Renal cortex interstitium (tissue), 15 donors: ENCODE results near the gene EZH2. TPM values are rescaled to one million over a fixed set of nuclear protein-coding genes. Genes with fewer than 3 reads are reported as not detected.

Source experiments
- DNase-seq, 11 donors: peaks; one replicate each; pipeline ENCODE4 v3.0.0-alpha.2; 2013; ENCODE audit warnings: low read depth in 9 of 11, low spot score in 4 of 11; ENCODE audit errors: extremely low read depth in 1 of 11
- long read RNA-seq, 16 experiments: transcript quantifications; one replicate each; lab custom pipeline, GENCODE V29; 2026
- polyA plus RNA-seq, 3 donors: library from polyadenylated mRNA; unstranded; fragments of 120-200 nt; gene quantifications; one replicate each; pipeline ENCODE4 v1.2.1, GENCODE V29; 2013; ENCODE audit not compliant: insufficient read length in 3 of 3

EZH2 gene
- 10 to 100 TPM; 40.4 to 44.6 (median 42.6) TPM for polyA plus RNA-seq
- long read RNA-seq, donor 1, partial matches to known transcripts: 0 of 8 reads
- long read RNA-seq, donor 1, other reads (novel, unspliced or antisense): 0 of 8 reads
- long read RNA-seq, donor 2, partial matches to known transcripts: 5 of 8 reads
- long read RNA-seq, donor 2, other reads (novel, unspliced or antisense): 0 of 8 reads
- long read RNA-seq, donor 3, partial matches to known transcripts: 14 of 19 reads
- long read RNA-seq, donor 3, other reads (novel, unspliced or antisense): 0 of 19 reads
- long read RNA-seq, donor 4, partial matches to known transcripts: 15 of 19 reads
- long read RNA-seq, donor 4, other reads (novel, unspliced or antisense): 0 of 19 reads
- long read RNA-seq, donor 5: 0 reads
- long read RNA-seq, donor 6, partial matches to known transcripts: 16 of 19 reads
- long read RNA-seq, donor 6, other reads (novel, unspliced or antisense): 0 of 19 reads
- long read RNA-seq, donor 7, partial matches to known transcripts: 15 of 19 reads
- long read RNA-seq, donor 7, other reads (novel, unspliced or antisense): 0 of 19 reads
- long read RNA-seq, donor 8: 0 reads
- long read RNA-seq, donor 9, partial matches to known transcripts: 10 of 13 reads
- long read RNA-seq, donor 9, other reads (novel, unspliced or antisense): 0 of 13 reads
- long read RNA-seq, donor 10, partial matches to known transcripts: 13 of 15 reads
- long read RNA-seq, donor 10, other reads (novel, unspliced or antisense): 0 of 15 reads
- long read RNA-seq, donor 11, partial matches to known transcripts: 13 of 16 reads
- long read RNA-seq, donor 11, other reads (novel, unspliced or antisense): 0 of 16 reads
- long read RNA-seq, donor 12, partial matches to known transcripts: 0 of 3 reads
- long read RNA-seq, donor 12, other reads (novel, unspliced or antisense): 0 of 3 reads
- long read RNA-seq, donor 13: 0 reads
- long read RNA-seq, donor 14, partial matches to known transcripts: 12 of 15 reads
- long read RNA-seq, donor 14, other reads (novel, unspliced or antisense): 0 of 15 reads
- long read RNA-seq, donor 15, partial matches to known transcripts: 8 of 11 reads
- long read RNA-seq, donor 15, other reads (novel, unspliced or antisense): 0 of 11 reads
- long read RNA-seq, donor 16, transcript EZH2-203 (20 exons, 2,591 nt): major isoform, 8 of 41 reads
- long read RNA-seq, donor 16, partial matches to known transcripts: 29 of 41 reads
- long read RNA-seq, donor 16, other reads (novel, unspliced or antisense): 0 of 41 reads

GRCh38 chr7:148884049-148884298 lies at the start of gene EZH2:
EZH2 (minus strand) TSS chr7:148884291; CDS start chr7:148847298, 36,993 bp downstream.
- DNase-seq: no peak

- DNase-seq: no peak
These were observed 47.4 kb upstream of the EZH2 start for GRCh38 chr7:148931470-148931869.

DNA sequence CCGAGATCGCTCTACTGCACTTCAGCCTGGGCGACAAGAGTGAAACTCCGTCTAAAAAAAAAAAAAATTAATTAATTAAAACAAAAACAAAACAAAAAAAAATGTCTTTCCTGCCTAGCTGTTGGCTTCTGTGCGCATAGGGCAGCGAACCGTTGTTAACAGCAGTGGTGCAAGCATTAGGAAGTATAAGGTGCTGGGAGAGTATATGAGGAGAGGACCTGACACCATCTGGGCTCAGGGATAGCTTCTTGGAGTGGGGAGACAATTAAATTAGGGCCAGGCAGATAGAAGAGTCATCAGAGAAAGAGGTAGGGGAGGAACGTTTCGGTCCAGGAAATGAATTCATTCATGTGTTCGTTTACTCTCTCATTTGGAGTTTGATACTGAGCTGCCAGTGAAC lies 46.2 kb upstream of the EZH2 start:
- DNase-seq: no peak

DNA sequence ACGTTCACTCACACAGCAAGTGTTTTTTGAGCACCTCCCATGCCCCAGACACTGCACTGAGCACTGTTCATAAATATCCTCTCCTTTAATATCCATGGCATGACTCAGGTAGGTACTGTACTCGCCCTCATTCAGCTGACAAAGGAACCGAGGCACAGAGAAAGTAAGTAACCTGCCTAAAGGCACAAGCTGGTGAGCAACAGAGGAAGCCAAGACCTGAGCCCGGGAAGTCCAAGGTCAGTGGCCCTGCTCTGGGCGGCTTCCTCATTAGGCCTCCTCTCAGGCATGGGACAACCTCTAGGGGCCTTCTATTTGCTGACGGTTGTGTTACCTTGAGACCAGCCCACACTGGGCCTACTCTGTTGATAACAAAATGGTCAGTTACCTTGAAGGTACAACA lies 45.1 kb upstream of the EZH2 start:
- DNase-seq: no peak

GRCh38 chr7:148927123-148928045 lies 43.3 kb upstream of the EZH2 start:
- peak in 1 of 11 donors; percentile 30 for DNase-seq

- DNase-seq: no peak
These were observed 41.7 kb upstream of the EZH2 start for GRCh38 chr7:148925836-148926235.

DNA sequence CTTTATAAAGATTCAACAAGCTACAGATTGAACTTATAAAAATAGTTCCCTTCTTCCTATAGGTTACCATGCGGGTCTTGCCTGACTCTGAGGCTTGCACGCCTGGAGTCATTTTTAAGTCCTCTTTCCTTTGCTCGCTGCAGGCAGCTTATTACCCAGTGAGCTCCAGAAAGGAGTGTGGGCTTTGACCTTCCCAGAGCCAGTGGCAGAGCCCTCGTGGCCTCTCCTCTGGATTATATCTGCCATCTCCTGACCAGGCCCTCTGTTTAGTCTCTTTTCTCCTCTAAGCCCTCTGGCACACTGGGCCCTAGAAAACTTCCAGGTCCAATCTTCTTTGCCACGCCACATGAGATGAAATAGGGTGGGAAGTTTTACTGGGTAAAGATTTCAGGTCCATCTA lies 39.9 kb upstream of the EZH2 start:
- DNase-seq: no peak

DNA sequence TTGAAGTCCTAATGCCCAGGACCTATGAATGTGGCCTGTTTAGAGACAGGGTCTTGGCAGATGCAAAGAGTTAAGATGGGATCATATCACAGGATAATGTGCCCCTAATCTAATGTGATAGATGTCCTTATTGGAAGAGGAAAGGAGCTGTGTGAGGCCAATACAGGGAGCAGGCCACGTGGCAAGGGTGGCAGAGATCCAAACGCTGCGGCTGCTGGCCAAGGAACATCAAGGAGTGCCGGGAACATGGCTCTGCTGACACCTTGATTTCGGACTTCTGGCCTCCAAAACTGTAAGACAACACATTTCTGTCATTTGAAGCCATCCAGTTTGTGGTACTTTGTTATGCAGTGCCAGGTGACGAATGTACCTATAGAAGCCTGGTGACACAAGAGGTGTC lies 37.7 kb upstream of the EZH2 start:
- no peak for DNase-seq

GRCh38 chr7:148921189-148921588 lies 37.1 kb upstream of the EZH2 start:
- no peak for DNase-seq

- DNase-seq: no peak
These were observed 35.8 kb upstream of the EZH2 start for GRCh38 chr7:148919859-148920258.

DNA sequence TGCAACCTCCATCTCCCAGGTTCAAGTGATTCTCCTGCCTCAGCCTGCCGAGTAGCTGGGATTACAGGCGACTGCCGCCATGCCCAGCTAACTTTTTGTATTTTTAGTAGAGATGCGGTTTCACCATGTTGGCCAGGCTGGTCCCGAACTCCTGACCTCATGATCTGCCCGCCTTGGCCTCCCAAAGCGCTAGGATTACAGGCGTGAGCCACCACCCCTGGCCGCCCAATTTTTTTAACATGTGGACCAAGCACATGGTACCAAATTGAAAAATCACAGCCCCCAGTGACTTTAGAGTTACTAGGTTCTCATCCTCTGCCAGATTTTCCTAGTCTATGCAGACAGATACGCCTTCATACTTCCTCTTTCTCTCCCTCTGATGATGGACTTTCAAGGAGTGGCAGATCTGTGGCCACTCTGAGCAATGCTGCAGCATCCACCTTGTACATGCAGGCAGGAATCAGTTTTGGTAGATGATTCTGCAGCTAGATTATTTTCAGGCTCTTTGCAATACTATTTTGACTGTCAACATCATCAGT lies 34.0 kb upstream of the EZH2 start:
- DNase-seq: no peak

- DNase-seq: peak in 6 of 11 donors; percentile 28 to 57 (median 38)
These were observed 32.1 kb upstream of the EZH2 start for GRCh38 chr7:148916186-148916585.

GRCh38 chr7:148915211-148915610 lies 31.1 kb upstream of the EZH2 start:
- DNase-seq: no peak

DNA sequence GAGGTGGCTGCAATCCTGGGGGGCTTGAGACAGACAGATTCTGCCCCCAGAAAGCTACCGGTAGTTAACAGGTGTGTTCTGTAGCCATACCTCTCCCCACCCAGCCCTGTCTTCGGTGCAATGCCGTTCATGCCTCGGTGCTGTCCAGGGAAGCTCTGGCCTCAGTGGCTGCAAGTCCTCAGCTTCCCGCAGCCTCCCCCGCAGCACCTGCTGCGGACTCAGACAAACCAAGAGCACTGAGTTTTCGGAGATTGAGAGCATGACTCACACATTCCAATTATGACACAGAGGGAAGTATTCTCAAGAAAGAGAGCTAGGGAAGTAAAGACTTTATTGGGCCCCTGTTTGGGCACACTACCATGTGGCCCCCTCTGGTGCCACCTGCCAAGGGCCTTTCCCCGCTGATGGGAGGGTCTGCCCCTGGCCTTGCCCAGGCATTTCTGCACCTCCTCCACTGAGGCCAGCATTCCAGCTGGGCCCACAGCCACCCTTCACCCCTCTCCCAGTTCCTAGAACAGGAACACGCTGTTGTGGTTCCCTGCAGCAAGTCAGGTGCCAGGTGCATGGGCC lies 30.2 kb upstream of the EZH2 start:
- DNase-seq: no peak

DNA sequence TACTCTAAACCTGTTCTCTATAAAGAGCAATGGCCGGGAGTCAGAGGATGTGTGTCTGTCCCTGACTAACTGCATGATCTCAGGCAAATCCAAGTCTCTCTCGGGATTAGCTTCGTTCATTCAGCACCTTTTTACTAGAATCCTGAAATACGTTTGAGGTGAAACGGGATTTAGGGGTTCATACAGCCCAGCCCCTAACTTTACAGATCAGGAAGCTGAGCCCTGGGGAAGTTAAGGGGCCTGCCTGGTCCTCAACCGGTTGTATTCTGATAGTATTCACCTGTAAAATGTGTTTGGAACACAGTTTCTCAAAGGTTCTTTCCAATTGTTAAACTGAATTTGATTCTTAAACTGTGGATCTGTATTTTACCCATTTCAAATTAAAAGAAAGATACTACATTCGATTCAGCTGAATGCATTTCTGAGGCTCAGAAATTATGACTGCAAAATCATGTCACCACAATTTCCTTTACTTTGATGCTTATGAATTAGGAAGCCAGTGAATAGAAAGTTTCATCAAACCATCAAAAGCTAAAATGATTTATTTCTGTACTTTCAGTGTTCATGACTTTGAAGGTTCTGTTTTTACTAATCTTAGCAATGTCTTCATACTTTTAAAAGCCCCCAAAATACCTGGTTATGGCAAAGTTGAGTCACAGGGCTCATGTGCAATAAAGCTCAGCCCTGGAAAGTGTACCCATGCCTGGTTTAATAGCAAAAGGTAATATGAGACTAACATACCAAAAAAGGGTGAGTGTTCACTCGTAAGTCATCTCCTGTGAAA lies 28.9 kb upstream of the EZH2 start:
- no peak for DNase-seq

DNA sequence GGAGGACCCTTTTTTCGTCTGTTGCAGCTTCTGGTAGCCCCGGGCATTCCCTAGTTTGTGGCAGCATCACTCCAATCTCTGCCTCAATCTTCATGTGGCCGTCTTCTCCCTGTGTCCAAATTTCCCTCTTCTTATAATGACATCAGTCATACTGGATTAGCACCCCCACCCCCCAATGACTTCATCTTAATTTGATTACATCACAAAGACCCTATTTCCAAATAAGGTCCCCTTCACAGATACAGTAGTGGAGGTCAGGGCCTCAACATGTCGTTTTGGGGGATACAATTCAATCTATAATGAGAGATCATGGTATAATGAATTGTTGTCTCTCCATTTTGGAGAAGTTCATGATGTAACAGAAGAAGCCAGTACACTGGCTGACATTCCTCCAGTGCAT lies 28.1 kb upstream of the EZH2 start:
- DNase-seq: no peak

GRCh38 chr7:148911626-148912025 lies 27.5 kb upstream of the EZH2 start:
- no peak for DNase-seq
